Limb (tissue), 2 donors: ENCODE results near the gene SNHG17.
"Not testable (repeated sequence)": the region's sequence is repeated elsewhere in the genome, so short reads cannot be mapped to it uniquely, and the experiment has no call there.

Source experiments
- DNase-seq, 2 donors: peaks; one replicate each; pipeline ENCODE4 v3.0.0-alpha.2; 2016; ENCODE audit errors: extremely low spot score in 2 of 2

SNHG17 gene

DNA sequence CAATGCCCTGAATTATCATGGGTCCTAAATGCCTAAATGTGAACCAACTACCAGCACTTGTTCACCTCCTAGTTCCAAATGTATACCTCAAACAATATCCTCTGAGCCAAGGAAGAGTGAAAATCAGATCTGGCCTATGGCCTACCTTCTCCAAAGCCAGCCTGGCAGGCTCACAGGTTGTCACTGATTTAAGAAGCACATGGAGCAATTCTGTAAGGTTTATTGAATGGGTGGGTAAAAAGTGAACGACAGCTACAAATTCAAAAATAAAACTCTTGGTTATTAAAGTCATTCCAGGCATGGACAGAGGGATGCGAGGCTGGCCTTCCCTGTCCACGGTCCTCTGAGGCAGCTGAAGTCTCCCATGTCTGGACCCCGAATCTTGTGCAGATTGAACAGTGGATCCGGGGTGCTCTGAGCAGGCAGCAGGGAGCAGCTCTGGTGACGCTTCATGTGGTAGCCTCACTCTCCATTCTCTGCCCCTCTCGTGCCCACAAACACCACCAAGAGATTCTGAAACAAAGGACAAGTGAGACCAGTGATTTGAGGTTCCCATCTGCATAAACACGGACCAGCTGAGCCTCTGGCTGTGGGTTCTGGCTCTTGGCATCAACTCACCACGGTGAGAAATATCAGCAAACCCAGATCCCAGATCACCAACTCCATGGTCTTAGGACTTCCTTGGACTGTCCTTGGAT is 14.6 kb downstream of the SNHG17 start:
- no peak for DNase-seq

DNA sequence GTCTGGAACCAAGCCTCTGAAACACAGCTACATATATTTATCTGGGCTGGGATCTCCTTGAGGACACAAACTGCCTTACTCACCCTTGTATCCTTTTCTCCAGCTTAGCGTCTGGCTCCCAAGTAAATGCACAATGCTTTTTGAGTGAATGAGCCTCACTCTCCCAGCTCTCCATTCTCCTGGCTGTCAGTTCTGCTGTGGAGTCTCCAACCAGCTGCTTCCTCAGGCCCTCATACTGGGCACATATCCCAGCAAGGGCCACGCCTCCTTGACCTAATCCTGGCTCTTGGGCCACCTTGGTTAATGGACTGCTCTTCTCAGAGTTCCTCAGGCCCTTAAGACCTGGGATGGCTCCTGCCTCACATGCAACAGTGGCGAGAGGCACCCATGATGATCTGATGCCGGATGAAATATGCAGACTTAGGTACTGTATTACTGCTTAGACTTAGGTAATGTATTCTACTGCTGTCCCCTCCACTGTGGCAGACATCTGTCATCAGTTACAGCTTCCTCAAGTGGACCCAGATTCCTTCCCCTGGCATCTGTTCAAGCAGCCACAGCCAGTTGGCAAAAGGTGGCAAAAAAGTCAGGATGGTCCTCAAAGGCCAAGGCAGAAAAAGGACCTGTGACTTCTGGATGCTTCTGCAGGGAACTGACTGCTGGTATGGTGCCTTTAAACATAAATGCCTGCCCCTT is 16.5 kb downstream of the SNHG17 start:
- no peak for DNase-seq

DNA sequence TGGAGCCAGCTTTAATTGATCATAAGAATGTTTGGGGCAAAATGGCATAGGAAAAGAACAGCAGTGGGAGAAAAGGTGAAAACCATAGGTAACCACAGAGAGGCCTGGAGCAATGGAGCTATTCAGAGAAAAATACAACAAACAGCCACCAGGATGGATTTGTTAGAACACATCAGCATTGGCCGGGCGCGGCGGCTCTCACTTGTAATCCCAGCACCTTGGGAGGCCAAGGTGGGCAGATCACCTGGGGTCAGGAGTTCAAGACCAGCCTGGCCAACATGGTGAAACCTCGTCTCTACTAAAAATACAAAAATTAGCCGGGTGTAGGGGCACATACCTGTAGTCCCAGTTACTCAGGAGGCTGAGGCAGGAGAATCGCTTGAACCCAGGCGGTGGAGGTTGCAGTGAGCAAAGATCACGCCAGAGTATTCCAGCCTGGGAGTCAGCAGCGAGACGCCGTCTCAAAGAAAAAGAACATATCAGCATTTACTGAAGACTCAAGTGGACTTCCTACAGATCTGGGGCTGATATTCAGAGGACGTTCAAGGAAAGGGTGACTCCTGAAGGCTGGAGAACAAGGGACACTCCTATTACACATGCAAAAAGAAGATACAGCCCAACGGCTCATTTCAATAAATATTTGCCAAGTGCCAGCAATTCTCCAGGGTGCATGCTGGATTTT is 20.2 kb downstream of the SNHG17 start:
- no peak for DNase-seq

DNA sequence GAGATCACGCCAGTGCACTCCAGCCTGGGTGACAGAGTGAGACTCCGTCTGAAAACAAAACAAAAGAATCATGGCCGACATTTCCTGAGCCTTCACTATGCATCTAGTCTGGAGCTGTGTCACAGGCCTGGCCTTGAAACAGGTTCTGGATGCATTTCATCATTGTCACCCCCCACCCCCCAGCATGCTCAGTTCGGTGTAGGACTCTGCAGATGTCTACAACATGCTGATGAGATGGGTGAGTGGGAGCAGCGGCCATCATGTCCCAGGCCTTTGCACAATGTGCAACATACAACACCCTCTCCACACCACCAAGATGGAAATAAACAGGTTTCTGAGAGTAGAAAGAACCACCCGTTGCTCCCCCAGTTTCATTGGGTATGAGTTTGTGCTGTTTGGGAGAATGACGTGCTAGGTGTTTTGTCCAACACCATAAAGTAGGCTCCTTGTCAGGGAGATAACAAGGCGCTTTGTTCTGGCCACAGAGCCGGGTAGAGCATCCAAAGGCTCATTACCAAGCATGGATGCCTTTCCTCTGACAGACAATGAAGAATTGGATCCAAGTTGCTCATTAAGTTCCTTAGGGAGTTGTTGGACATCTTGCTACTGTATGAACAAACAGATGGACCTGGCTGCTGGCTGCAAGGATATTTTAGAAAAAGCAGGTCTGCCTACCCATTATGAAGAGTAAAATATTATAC is 22.1 kb downstream of the SNHG17 start:
- DNase-seq: no peak

DNA sequence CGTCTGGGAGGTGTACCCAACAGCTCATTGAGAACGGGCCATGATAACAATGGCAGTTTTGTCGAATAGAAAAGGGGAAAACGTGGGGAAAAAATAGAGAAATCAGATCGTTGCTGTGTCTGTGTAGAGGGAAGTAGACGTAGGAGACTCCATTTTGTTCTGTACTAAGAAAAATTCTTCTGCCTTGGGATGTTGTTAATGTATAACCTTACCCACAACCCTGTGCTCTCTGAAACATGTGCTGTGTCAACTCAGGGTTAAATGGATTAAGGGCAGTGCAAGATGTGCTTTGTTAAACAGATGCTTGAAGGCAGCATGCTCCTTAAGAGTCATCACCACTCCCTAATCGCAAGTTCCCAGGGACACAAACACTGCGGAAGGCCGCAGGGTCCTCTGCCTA is 27.3 kb downstream of the SNHG17 start:
- DNase-seq: not testable (repeated sequence)

DNA sequence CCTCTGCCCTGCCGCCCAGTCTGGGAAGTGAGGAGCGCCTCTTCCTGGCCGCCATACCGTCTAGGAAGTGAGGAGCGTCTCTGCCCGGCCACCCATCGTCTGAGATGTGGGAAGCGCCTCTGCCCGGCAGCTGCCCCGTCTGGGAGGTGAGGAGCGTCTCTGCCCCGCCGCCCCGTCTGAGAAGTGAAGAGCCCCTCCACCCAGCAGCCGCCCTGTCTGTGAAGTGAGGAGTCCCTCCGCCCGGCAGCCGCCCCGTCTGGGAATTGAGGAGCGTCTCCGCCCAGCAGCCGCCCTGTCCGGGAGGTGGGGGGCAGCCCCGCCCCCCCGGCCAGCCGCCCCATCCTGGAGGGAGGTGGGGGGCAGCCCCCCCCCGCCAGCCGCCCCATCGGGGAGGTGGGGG is 27.8 kb downstream of the SNHG17 start:
- DNase-seq: no peak

DNA sequence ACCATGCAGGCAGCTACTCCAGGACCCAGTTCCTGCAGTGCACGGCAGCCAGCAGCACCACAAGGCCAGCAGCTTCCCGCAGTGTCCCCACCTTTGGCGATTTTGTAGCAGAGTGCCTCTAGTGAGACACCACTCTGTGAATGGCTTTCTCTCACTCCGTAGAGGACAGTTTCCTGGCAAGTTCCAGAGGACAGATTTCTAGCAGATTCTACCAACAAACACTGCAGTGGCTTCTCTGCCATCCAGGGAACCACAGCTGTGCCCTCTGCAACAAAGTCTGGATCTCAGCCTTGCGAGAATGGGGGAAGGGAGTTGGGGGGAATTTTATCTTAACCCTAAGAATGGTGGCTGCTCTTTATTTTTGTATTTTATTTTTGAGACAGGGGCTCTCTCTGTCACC is 28.7 kb downstream of the SNHG17 start:
- DNase-seq: no peak

DNA sequence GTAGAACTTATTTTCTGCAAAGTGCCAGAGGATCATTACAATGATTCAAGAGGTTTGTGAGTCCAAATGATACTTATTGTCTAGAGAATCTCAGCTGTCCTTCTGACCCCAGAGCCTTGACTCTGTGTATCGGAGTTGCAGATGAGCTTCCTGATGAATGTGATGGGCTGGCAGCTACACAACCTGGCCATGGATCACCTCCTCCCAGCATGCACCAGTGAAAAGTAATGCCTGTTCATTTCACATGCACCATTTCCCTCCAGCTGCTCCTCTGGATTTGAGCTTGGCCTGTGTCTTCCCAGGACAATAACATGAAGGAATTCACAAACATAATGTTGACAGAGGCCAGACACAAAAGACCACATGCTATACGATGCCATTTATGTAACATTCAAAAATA is 30.0 kb downstream of the SNHG17 start:
- DNase-seq: no peak

DNA sequence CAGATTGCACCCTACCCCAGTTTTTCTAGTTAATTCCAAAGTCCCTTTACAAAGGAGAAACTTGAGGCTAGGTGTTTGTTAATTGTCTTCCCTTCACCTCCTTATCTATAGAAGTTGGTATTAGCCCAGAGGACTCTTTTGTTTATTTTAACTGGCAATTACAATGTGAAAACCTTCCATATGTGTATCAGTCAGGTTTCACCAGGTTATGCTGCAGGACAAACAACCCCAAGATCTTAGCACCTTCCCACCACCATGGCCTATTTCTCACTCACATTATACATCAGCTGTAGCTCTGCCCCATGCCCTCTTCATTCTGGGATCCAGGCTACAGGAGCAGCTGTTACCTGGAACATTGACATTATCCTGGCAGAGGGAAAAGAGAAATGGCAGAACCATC is 31.1 kb downstream of the SNHG17 start:
- DNase-seq: no peak

DNA sequence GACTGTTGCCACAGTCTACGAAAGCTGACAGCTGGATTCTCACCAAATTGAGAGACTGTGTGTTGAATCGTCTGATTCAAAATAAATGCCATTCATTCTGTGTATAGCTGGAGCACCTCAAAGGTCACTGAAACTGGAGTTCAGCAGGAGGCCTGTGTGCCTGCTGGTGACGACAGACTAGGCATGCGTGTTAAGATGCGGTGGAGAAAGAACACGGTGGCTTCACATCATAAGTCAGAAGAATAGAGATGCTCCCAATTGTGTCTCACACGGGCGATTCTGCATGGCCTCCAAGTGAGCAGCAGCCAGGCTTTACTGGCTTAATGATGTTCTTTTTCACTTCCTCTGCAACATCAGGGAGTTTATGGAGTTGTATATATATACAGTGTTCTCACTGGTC is 32.3 kb downstream of the SNHG17 start:
- DNase-seq: no peak

DNA sequence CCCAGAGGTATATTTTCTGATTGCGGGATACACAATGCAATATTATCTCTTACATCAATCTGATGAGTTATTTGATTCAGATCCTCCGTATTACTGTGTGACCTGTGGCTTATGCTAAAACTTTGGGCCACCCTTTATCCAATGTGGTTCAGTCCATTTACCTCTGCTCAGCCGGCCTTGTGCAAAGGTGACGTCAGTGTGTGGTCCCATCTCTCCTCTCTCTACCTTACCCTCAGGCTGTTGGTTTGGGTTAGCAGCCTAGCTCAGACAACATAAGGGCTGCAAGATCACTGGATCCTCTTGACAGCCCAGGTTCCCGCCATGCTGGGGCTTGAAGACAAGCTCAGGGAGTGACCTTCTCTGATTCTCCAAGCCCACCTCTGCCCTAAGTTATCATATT is 33.0 kb downstream of the SNHG17 start:
- DNase-seq: no peak

DNA sequence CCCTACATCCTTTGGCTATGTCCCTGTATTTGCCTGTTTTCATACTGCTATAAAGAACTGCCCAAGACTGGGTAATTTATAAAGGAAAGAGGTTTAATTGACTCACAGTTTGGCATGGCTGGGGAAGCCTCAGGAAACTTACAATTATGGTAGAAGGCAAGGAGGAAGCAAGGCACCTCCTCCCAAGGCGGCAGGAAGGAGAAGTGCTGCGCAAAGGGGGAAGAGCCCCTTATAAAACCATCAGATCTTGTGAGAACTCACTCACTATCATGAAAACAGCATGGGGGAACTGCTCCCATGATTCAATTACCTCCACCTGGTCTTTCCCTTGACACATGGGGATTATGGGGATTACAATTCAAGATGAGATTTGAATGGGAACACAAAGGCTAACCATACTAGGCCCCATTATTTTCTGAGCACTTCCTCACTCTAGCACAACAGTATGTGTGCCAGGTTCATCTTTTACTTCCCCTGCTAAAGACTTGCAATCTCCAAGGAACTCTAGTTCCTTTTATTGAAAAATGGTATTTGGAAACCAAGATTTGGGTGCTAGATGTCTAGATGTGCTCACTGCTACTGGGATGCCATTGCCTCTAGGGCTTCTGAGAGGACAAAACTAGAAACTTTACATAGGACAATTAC is 39.3 kb downstream of the SNHG17 start:
- not testable (repeated sequence) for DNase-seq

DNA sequence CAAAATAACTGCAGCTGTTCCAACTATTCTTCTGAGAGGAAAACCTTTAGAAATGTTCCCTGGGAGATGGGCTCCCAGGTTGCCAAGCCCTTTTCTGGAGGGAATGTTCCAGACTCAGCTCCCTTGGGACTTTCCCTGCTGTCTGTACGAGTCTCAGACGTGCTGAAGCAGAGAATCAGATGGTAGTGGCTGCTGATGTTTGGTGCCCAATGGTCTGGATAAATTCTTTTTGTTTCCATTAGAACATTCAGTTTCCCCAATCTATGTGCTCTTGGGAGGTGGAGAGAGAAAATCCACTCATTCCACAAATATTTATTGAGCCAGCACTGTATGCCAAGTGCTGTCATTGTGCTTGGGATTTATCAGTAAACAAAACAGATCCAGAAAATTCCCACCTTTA is 40.0 kb downstream of the SNHG17 start:
- no peak for DNase-seq

DNA sequence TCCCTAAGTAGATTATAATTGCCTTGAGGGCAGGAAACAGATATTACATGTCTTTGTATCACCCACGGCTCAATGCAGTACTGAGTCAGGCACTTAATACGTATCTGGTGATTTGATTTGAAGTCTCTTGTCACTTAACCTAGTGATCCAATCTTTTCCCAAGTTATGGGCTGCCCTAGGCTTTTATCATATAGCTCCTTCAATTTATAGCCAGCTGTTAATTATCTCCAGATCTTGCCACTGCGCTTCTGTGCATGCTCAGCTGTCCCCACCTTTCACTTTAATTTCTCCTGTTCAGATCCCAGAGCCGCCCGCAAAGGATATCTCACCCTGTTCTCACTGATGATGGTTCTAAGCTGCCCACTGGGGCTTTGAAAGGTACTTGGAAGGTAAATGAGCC is 41.9 kb downstream of the SNHG17 start:
- DNase-seq: no peak

DNA sequence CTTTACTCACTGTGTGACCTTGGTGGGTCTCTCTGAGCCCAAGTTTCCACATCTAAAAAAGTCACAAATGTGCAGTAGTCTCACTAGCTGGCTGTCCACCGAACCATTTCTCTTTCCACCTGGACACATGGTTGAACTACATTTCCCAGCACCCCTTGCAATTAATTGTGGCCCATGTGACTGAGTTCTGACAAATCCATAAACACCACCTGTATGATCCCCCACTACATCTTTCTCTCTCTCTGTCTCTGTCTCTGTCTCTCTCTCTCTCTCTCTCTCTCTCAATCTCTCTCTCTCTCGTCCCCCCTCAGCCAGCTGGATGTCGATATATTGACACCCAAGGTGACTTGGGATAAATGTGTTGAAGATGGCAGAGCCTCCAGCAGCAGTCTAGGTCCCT is 42.8 kb downstream of the SNHG17 start:
- DNase-seq: no peak

DNA sequence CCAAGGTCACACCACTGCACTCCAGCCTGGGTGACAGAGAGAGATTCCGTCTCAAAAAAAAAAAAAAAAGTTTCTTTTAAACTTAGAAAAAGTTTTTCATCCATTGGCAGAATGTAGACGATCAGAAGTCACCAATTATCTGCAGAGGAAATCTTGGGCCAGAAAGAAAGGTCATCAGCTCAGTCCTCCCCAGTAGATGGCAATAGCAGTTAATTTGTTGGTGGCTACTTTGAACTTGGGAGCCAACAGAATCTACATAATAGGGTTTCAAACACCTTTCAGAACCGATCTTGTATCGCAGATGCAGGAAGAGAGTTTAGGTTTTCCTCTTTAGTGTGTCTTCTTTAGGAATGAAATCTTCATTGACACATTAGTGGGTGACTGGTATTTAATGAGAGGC is 47.2 kb downstream of the SNHG17 start:
- DNase-seq: no peak

DNA sequence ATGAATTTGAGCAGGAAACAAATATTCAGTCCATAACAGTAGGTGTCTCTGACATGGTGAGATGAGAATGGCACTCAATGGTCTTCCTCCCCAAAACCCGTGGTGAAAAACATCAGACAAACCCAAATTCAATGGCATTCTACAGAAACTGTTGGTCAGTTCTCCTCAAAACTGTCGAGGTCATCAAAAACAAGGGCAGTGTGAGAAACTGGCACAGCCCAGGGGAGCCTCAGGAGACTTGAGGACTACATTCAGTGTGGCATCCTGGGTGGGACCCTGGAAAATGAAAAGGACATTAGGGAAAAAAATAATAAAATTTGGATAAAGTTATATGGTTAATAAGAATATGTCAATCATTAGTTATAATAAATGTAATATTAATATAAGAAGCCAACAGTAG is 48.3 kb downstream of the SNHG17 start:
- DNase-seq: no peak

DNA sequence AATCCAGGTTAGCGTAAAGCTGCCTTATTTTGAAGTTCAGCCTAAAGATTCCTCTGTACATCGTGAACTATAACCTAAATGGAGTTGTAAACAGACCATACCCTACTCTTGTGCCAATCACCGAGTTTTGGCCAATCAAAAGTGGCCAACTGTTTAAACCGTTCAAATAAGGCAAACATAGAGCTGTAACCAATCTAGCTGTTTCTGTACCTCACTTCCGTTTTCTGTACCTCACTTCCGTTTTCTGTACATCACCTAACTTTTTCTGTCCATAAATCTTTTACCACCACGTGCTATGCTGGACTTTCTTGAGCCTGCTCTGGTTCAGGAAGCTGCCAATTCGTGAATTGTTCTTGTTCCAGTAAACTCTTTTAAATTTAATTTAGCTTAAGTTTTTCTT is 49.1 kb downstream of the SNHG17 start:
- DNase-seq: no peak

DNA sequence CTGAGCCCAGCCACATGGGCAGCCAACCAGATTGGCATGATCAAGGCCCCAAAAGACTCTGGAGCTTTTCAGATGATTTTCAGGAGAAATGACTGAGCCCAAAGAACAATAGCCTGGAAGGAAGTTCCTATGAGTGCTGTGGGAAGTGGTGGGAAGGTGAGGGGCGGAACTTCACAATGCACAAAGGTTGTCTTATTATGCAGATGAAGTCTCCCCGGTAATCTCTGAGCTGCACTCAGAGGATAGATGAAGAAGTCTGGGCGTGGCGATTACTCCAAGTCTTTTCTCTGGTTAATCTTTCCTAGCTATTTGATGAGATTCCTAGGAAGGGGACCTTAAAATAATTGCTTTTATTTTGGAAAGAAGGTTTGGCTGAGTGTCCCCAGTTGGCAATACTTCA is 52.0 kb downstream of the SNHG17 start:
- DNase-seq: no peak

DNA sequence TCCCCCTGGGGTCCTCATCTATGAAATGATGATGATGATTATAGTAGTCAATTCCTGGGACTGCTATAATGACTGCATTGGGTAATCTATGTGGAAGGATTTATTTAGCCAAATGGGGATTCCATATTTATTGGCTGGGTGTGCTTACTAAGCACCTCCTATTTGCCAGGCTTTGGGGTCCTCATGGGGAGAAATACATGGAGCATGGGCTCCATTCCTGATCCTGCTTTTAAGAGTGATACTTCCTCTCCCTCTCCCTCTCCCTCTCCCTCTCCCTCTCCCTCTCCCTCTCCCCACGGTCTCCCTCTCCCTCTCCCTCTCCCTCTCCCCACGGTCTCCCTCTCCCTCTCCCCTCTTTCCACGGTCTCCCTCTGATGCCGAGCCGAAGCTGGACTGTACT is 57.3 kb downstream of the SNHG17 start:
- not testable (repeated sequence) for DNase-seq

DNA sequence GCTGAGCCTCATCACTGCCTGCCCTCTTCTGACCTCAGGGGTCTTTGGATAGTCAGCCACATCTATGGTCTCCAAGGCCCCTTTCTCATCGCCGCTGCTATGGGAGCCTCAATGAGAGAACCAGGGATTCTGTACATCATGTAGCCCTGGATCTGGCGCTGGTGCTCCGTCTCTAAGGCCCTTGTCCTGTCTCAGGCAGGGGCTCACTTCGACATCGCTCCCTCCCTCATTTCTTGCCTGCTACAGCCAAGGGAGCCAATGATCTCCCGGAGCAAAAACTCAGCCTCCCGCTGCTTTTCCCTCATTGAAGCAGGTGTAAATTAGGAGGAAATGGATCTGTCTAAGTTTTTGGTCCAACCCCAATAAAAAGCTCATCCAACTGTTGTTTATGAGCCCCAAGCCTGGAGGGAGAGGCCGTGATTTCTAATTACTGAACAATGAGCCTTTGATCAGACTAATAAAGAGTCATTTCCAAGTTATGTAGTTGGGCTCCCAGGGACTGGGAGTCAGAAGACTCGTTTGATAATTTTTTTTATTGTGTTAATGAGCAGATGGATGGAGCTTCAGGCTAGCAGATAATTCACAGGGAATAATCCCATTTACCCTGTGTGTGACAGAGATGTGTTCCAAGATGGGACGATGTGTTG is 58.0 kb downstream of the SNHG17 start:
- no peak for DNase-seq
